Glutamatergic neuron (in vitro differentiated cells): ENCODE data around the gene KIF4A. TPM values are rescaled to one million over a fixed set of nuclear protein-coding genes. Genes with fewer than 3 reads are reported as not detected.

Experiments used
- DNase-seq: peaks from one replicate; pipeline ENCODE4 v3.0.0; 2022
- H3K27ac Mint-ChIP-seq: one replicate; pipeline ENCODE4 v1.8.0; 2020; ENCODE audit warnings: mild to moderate bottlenecking, mixed read lengths, inconsistent platforms; ENCODE audit not compliant: unreplicated experiment
- H3K27me3 Mint-ChIP-seq: one replicate; pipeline ENCODE4 v1.8.0; 2020; ENCODE audit warnings: mild to moderate bottlenecking, moderate library complexity, mixed read lengths, inconsistent platforms; ENCODE audit not compliant: unreplicated experiment
- H3K36me3 Mint-ChIP-seq: one replicate; pipeline ENCODE4 v1.8.0; 2020; ENCODE audit warnings: mild to moderate bottlenecking, mixed read lengths, inconsistent platforms; ENCODE audit not compliant: unreplicated experiment
- H3K4me1 Mint-ChIP-seq: one replicate; pipeline ENCODE4 v1.8.0; 2020; ENCODE audit warnings: mild to moderate bottlenecking, low read depth, mixed read lengths, inconsistent platforms; ENCODE audit not compliant: unreplicated experiment
- H3K4me3 Mint-ChIP-seq: one replicate; pipeline ENCODE4 v1.8.0; 2020; ENCODE audit warnings: mild to moderate bottlenecking, mixed read lengths, inconsistent platforms; ENCODE audit not compliant: unreplicated experiment
- H3K9me3 Mint-ChIP-seq: one replicate; pipeline ENCODE4 v1.8.0; 2020; ENCODE audit warnings: mild to moderate bottlenecking, moderate library complexity, mixed read lengths, inconsistent platforms; ENCODE audit not compliant: unreplicated experiment
- CTCF ChIP-seq: fragments of 200-600 bp; sonication (generic); IDR thresholded peaks from one replicate; pipeline ENCODE4 v1.5.0; 2021; ENCODE audit not compliant: partially characterized antibody, unreplicated experiment
- total RNA-seq: library from RNA; stranded (reverse); fragmentation: NEBNext Ultra II Directional; extraction: Animal tissue kit (Norgen Biotek cat#: 25700); gene quantifications from one replicate; pipeline ENCODE4 v1.2.1, GENCODE V29; 2021; ENCODE audit not compliant: unreplicated experiment

Gene KIF4A
- total RNA-seq, 1 donor from 2014 or later: 4.6 TPM

GRCh38 chrX:70456256-70456655 is 166.4 kb downstream of the KIF4A start:
- Mint-ChIP-seq H3K27ac (peak overlapping the region; percentile 95), H3K27me3 (no peaks in the 10 kb centered on the region), H3K9me3 (peaks cover 6% of the 10 kb centered on the region), H3K36me3 (peaks cover 3% of the 10 kb centered on the region), H3K4me3 (peak overlapping the region; percentile 93), H3K4me1 (peaks cover 7% of the 10 kb centered on the region)
- no peak for DNase-seq
- TF ChIP-seq CTCF: no peak

- no peak overlapping the region for H3K4me3 Mint-ChIP-seq
- no peak for DNase-seq
- H3K27ac Mint-ChIP-seq: no peak overlapping the region
- H3K36me3 Mint-ChIP-seq: peaks cover 4% of the 10 kb centered on the region
- peaks cover 6% of the 10 kb centered on the region for H3K4me1 Mint-ChIP-seq
- no peaks in the 10 kb centered on the region for H3K27me3 Mint-ChIP-seq
- peaks cover 2% of the 10 kb centered on the region for H3K9me3 Mint-ChIP-seq
- no peak for TF ChIP-seq CTCF
These were observed 171.1 kb downstream of the KIF4A start for GRCh38 chrX:70461026-70461425.

DNA sequence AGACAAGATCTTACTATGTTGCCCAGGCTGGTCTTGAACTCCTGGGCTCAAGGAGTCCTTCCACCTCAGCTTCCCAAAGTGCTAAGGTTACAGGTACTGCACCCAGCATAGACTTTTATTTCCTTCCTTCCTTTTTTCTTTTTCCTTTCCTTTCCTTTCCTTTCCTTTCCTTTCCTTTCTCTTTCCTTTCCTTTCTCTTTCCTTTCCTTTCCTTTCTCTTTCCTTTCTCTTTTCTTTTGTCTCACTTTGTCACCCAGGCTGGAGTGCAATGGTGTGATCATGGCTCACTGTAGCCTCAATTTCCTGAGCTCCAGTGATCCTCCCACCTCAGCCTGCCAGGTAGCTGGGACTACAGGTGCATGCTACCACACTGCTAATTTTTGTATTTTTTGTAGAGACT is 174.1 kb downstream of the KIF4A start:
- H3K4me3 Mint-ChIP-seq: no peak overlapping the region

GRCh38 chrX:70466968-70467367 is 177.1 kb downstream of the KIF4A start:
- Mint-ChIP-seq H3K27me3 (no peaks in the 10 kb centered on the region), H3K27ac (no peak overlapping the region), H3K36me3 (no peaks in the 10 kb centered on the region), H3K4me1 (no peaks in the 10 kb centered on the region), H3K4me3 (no peak overlapping the region), H3K9me3 (no peaks in the 10 kb centered on the region)
- no peak for TF ChIP-seq CTCF
- DNase-seq: no peak

More for the DNA sequence above, 174.1 kb downstream of the KIF4A start:
- no peak for TF ChIP-seq CTCF
- Mint-ChIP-seq H3K27ac (no peak overlapping the region), H3K36me3 (peaks cover 4% of the 10 kb centered on the region), H3K4me1 (no peaks in the 10 kb centered on the region), H3K9me3 (no peaks in the 10 kb centered on the region), H3K27me3 (no peaks in the 10 kb centered on the region)
- no peak for DNase-seq

DNA sequence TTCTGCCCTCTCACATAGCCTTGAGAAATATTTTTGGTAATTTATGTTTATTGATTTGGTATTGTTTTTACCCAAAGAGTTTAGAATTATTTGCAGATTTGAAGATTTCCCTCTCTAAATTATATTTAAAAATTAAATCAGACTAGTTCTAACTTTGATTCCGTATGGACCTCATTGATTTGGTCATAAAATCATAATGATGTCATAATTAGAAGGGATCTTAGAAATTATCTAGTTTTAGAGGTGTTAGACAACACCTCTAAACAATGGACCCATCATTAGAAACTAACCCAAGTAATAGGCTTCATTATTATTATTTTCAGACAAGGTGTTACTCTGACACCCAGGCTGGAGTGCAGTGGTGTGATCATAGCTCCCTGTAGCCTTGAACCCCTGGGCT is 178.8 kb downstream of the KIF4A start:
- H3K36me3 Mint-ChIP-seq: no peaks in the 10 kb centered on the region
- no peak for TF ChIP-seq CTCF
- no peak for DNase-seq
- peaks cover 1% of the 10 kb centered on the region for H3K9me3 Mint-ChIP-seq
- H3K4me1 Mint-ChIP-seq: no peaks in the 10 kb centered on the region
- no peaks in the 10 kb centered on the region for H3K27me3 Mint-ChIP-seq
- H3K4me3 Mint-ChIP-seq: no peak overlapping the region
- no peak overlapping the region for H3K27ac Mint-ChIP-seq

Other genes with a start within 250 kb of the KIF4A start
- gene AWAT2, start 240.2 kb upstream of the KIF4A start, total RNA-seq: not detected
- gene OTUD6A, start 227.6 kb upstream of the KIF4A start, total RNA-seq: not detected
- 44.0 TPM for gene IGBP1, start 156.7 kb upstream of the KIF4A start, total RNA-seq
- gene DGAT2L6, start 112.6 kb upstream of the KIF4A start, total RNA-seq: not detected
- not detected for gene AWAT1, start 55.4 kb upstream of the KIF4A start, total RNA-seq
- 0.27 TPM for gene P2RY4, start 29.9 kb upstream of the KIF4A start, total RNA-seq
- gene ARR3, start 21.8 kb upstream of the KIF4A start, total RNA-seq: not detected
- not detected for gene RAB41, start 7.9 kb upstream of the KIF4A start, total RNA-seq
- gene PDZD11, start 177 bp upstream of the KIF4A start, total RNA-seq: 47.4 TPM
- gene GDPD2, start 133.2 kb downstream of the KIF4A start, total RNA-seq: not detected
- gene DLG3, start 154.7 kb downstream of the KIF4A start, total RNA-seq: 76.7 TPM